A172 (cell line): Measurements from ENCODE around the gene RAB40B. TPM values are rescaled to one million over a fixed set of nuclear protein-coding genes. Genes with fewer than 3 reads are reported as not detected.
"Not testable (repeated sequence)": the region's sequence is repeated elsewhere in the genome, so short reads cannot be mapped to it uniquely, and the experiment has no call there.

Experiments
- DNase-seq: peaks from one replicate; pipeline ENCODE4 v3.0.0-alpha.2; 2015; ENCODE audit warnings: low spot score
- total RNA-seq: library from RNA; depleted of rRNA; stranded (reverse); fragments of >200 nt; shearing (Covaris generic); gene quantifications from 2 replicates; pipeline ENCODE4 v1.2.3, GENCODE V29; 2014; rRNA removed

Gene RAB40B
- total RNA-seq = 9.9 and 15.0 TPM in 2 replicates

- DNase-seq = peak; percentile 98
Measured at GRCh38 chr17:82698065-82698973, at the start of gene RAB40B. Gene RAB40B, minus strand, starts transcription at chr17:82698698. Its CDS starts 102 bp downstream, at chr17:82698596.

GRCh38 chr17:82745524-82745923 is 47.0 kb upstream of the RAB40B start:
- no peak for DNase-seq

GRCh38 chr17:82744736-82745135 is 46.2 kb upstream of the RAB40B start:
- not testable (repeated sequence) for DNase-seq

- no peak for DNase-seq
Measured at GRCh38 chr17:82743344-82744219, 45.1 kb upstream of the RAB40B start.

GRCh38 chr17:82740906-82741759 is 42.6 kb upstream of the RAB40B start:
- DNase-seq = peak; percentile 44

- DNase-seq = no peak
Measured at GRCh38 chr17:82737967-82738877, 39.7 kb upstream of the RAB40B start.

GRCh38 chr17:82736511-82737185 is 38.1 kb upstream of the RAB40B start:
- no peak for DNase-seq

GRCh38 chr17:82734987-82735866 is 36.7 kb upstream of the RAB40B start, which contains the start of gene FN3K:
Gene FN3K, plus strand, starts transcription at chr17:82735615. Its CDS starts 22 bp downstream, at chr17:82735637.
- DNase-seq = peak; percentile 35

- no peak for DNase-seq
Measured at GRCh38 chr17:82732118-82732743, 33.7 kb upstream of the RAB40B start.

- no peak for DNase-seq
Measured at GRCh38 chr17:82729479-82730260, 31.2 kb upstream of the RAB40B start.

- DNase-seq = no peak
Measured at GRCh38 chr17:82726427-82726826, 27.9 kb upstream of the RAB40B start.

GRCh38 chr17:82723169-82723807 is 24.8 kb upstream of the RAB40B start:
- DNase-seq = no peak

GRCh38 chr17:82722341-82723013 is 24.0 kb upstream of the RAB40B start:
- no peak for DNase-seq

- no peak for DNase-seq
Measured at GRCh38 chr17:82720204-82720603, 21.7 kb upstream of the RAB40B start.

GRCh38 chr17:82718986-82719685 is 20.6 kb upstream of the RAB40B start:
- no peak for DNase-seq
